T-helper 2 cell treated with Interferon-gamma antibody and Interleukin-4, amounts not matched to agents 100 ng/mL and 5 ng/mL, for 36 hours (primary cell): ENCODE data around the gene GMIP. TPM values are rescaled to one million over a fixed set of nuclear protein-coding genes. Genes with fewer than 3 reads are reported as not detected.
"Not testable (repeated sequence)": the region's sequence is repeated elsewhere in the genome, so short reads cannot be mapped to it uniquely, and the experiment has no call there.

Experiments
- intact Hi-C: fragments of 100-400 bp; cut with micrococcal nuclease; formaldehyde crosslinking; loops from one replicate; pipeline ENCODE4 v1.15.1; 2023
- total RNA-seq: library from RNA; stranded (reverse); gene quantifications from 2 replicates; pipeline ENCODE4 v1.2.3, GENCODE V29; 2022

Gene GMIP
- total RNA-seq, 1 donor from 2014 or later: 79.6 TPM

DNA sequence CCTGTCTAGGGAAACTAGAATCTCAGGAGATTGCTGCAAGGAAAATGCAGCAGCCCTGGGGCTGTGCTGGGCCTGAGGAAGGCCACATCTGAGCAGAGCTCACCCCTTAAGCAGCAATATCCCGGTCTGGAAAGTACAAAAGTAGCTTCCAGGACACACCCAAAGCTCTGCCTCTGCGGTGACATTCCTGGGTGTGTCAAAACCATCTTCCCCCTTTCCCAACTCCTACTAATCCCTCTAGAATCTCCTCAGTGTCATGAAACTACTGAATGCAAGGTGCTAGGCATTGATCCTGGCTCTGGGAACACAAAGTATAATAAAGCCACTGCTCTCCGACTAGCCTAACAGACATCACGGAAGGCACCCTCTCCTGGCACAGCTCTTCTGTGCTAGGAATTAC is 30.0 kb downstream of the GMIP start:
- intact Hi-C loops: no loop called here

- intact Hi-C loops: no loop called here
Observed at GRCh38 chr19:19610376-19611202, 32.9 kb downstream of the GMIP start.

GRCh38 chr19:19606686-19607085 is 36.8 kb downstream of the GMIP start:
- intact Hi-C loops: not testable (repeated sequence)

DNA sequence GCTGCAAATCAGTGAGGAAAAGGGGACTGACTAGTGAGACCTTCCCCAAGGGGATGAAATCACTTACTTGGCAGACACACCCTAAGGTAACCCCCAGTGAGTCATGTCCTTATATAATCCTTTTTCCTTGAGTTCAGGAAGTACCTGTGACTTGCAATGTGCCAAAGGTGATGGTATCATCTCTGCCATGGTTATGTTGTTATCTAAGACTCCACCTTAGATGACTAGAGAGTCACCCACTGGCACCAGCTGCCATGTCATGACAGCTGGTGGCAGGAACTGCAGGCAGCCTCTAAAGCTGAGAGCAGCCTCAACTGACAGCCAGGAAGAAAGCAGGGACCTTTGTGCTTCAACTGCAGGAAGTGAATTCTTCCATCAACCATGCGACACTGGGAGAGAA is 37.4 kb downstream of the GMIP start:
- intact Hi-C loops: no loop called here

- intact Hi-C loops: no loop called here
Observed at GRCh38 chr19:19602713-19603324, 40.6 kb downstream of the GMIP start.

DNA sequence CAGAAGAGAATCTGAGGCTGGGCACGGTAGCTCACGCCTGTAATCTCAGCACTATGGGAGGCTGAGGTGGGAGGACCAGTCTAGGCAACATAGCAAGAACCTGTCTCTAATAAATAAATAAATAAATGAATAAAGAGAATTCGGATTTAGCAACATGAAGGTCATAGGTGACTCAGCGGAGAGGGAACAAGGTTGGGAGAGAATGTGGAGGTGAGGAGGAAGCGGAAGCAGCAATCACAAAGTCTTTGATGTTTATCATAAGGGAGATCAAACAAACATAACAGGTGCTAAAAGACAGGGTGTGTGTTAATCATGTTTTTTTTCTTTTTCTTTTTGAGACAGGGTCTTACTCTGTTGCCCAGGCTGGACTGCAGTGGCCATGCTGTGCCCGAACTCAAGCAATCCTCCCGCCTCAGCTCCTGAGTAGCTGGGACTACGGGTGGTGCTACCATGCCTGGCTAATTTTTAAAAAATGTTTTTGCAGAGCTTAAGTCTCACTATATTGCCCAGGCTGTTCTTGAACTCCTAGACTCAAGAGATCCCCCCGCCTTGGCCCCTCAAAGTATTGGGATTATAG is 41.2 kb downstream of the GMIP start:
- intact Hi-C loops: no loop called here

DNA sequence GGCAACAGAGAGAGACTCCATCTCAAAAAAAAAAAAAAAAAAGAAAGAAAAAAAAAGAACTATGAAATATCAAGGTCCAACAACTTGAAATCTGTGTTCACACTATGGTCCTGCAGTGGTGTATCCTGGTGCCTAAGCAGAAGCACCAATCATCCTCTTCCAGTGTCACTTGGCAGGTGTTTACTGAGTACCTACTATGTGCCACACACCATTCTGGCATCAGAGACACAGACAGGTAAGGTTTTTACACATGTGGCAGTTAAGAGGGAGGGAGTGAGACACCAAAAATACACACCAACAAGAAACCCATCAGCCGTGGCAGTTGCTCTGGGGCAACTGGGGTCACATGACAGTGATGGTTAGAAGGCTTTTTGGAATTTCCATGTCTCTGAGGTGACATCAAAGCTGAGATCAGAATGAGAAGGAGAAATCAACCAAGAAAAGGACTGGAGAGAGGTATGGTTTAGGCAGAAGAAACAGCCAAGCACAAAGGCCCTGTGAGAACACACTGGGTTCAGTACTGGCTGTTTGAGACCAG is 42.6 kb downstream of the GMIP start:
- intact Hi-C loops: no loop called here

DNA sequence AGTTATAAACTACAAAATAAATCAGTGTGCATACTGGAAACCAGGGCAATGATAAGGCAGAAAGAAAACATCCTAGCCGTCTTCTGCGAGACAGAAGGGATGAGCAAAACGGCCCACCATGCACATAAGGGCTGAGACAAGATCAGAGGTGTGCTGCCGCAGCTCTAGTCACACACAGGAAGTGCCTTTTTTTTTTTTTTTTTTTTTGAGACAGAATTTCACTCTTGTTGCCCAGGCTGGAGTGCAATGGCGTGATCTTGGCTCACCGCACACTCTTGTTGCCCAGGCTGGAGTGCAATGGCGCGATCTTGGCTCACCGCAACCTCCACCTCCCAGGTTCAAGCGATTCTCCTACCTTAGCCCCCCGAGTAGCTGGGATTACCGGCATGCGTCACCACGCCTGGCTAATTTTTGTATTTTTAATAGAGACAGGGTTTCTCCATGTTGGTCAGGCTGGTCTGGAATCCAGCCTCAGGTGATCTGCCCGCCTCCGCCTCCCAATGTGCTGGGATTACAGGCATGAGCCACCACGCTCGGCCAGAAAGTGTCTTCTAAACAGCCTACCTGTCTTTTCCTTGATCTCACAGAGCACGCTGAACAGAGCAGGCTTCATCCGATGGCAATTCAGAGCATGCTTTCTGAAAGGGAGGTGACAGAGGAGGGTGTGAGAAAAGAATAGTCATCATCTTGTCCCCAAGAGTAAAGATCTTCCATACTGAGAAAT is 44.6 kb downstream of the GMIP start:
- intact Hi-C loops: loop anchor here (1.0 to 2.0 kb wide), 5 partner anchors 10 to 69 kb away; partner anchors contain the start of genes ATP13A1, GMIP, PBX4 and ZNF101

GRCh38 chr19:19597809-19598306 is 45.6 kb downstream of the GMIP start:
- intact Hi-C loops: loop anchor here (1.0 to 2.0 kb wide), 5 partner anchors 9 to 70 kb away; partner anchors contain the start of genes ATP13A1, GMIP, PBX4 and ZNF101

DNA sequence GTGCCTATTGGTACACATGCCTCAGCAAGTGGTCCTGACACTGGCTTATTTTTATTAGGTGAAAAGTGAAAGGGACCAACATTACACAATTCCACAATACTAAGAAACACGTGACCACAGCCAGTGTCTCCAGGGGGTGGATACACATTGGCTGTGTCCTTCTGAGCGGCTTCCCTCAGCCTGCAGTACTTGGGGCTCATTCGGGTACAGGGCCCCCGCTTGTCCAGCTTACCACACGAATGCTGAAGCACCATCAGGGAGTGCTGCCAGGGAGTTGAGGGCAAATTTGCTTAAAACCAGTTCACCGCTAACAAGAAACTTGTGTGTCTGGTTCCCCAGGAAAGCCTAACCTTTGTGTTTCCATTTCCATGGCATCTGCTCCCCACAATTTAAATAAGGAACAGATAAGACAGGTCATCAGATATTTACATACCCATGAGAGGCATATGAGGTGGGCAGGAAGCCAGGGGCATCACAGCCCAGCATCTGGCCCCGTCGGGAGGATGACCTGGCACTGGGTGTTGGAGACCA is 48.2 kb downstream of the GMIP start:
- intact Hi-C loops: no loop called here

GRCh38 chr19:19594381-19594780 is 49.1 kb downstream of the GMIP start:
- intact Hi-C loops: no loop called here

- intact Hi-C loops: no loop called here
Observed at GRCh38 chr19:19592690-19593089, 50.8 kb downstream of the GMIP start.

- intact Hi-C loops: loop anchor here (2.0 kb wide), 1 partner anchor 52 kb away; the partner anchor contains the start of gene GMIP
Observed at GRCh38 chr19:19591133-19591825, 52.2 kb downstream of the GMIP start.

GRCh38 chr19:19588546-19588945 is 54.9 kb downstream of the GMIP start:
- intact Hi-C loops: no loop called here

DNA sequence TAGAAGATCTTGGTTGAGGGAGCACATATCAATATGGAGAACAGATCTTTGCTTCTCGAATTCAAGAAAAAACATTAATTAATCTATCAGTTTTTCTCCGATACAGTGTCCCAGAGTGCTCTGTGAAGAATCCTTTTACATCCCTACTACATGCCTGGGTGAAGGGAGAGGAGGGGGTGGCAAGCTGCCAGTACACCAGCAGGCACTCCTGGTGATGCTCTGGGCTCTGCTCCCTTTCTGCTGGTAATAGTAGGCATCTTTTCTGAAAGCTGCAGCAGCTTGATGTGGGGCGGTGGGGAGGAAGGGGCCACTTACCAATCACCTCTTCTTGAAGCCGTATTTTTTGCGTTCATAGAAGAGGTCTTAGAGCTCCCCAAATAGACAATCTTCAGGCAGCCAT is 55.7 kb downstream of the GMIP start:
- intact Hi-C loops: no loop called here

DNA sequence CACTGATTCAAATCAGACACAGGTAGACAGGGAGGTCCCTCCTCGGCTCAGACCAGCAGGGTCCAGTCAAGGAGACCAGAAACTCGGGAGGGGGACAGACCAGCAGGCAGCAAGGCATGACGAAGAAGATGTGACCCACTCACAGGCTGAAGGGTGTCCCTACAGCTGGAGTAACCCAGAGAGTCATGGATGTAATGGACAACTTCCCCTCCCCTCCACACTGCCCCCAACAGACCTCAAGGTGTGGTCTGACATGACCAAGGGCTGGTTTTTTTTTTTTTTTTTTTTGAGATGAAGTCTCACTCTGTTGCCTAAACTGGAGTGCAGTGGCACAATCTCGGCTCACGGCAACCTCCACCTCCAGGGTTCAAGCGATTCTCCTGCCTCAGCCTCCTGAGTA is 59.1 kb downstream of the GMIP start:
- intact Hi-C loops: no loop called here

GRCh38 chr19:19582471-19582870 is 61.0 kb downstream of the GMIP start:
- intact Hi-C loops: no loop called here

GRCh38 chr19:19581391-19581790 is 62.1 kb downstream of the GMIP start:
- intact Hi-C loops: no loop called here

GRCh38 chr19:19580418-19580817 is 63.0 kb downstream of the GMIP start:
- intact Hi-C loops: no loop called here
